GM12878 (cell line): ENCODE results near the gene ZNF25. TPM values are rescaled to one million over a fixed set of nuclear protein-coding genes. Genes with fewer than 3 reads are reported as not detected.

Experiments
- ATAC-seq: fragments of 200-7000 bp; cut with Tn5 transposase; 3 replicates; pipeline ENCODE4 v1.9.1; 2020; ENCODE audit warnings: mild to moderate bottlenecking, moderate library complexity
- BruUV-seq: library from RNA; stranded (reverse); fragments of 400-500 nt; replicated peaks from 2 replicates; lab custom pipeline; 2021; lab: Mats Ljungman, UMichigan
- CTCF ChIA-PET: fragments of 300-600 bp; sonication (Branson Sonifier 250); formaldehyde crosslinking; extraction: SDS; loops from one replicate; lab custom pipeline; 2021; ENCODE audit warnings: inconsistent platforms; lab: Yijun Ruan, JAX
- POLR2A ChIA-PET: fragments of 350-600 bp; formaldehyde crosslinking; extraction: SDS; loops from one replicate; lab custom pipeline; 2021; ENCODE audit warnings: inconsistent platforms; lab: Charles Lee
- RAD21 ChIA-PET: fragments of 300-600 bp; sonication (Branson Sonifier 250); formaldehyde crosslinking; loops from one replicate; lab custom pipeline; 2023; ENCODE audit warnings: antibody characterized with exemption; ENCODE audit not compliant: unreplicated experiment; lab: Charles Lee
- SMC1A ChIA-PET: fragments of 300-600 bp; sonication (Branson Sonifier 250); formaldehyde crosslinking; loops from one replicate; lab custom pipeline; 2023; ENCODE audit not compliant: unreplicated experiment, uncharacterized antibody; lab: Charles Lee
- DNase-seq: peaks from one replicate; pipeline ENCODE4 v3.0.0-alpha.2; 2011; ENCODE audit warnings: low read depth, low spot score
- FAIRE-seq: peaks from 3 replicates; lab custom pipeline; 2011; peaks lifted over from hg19 to GRCh38; lab: Jason Lieb, UNC
- H2AFZ ChIP-seq: 2 replicates; pipeline ENCODE4 v1.6.0; 2011; ENCODE audit warnings: low read depth, low read length, control low read depth; ENCODE audit not compliant: control insufficient read depth
- H3K27ac ChIP-seq: 2 replicates; pipeline ENCODE4 v1.5.1; 2011; ENCODE audit warnings: control low read depth; ENCODE audit not compliant: control insufficient read depth, insufficient read depth
- H3K27me3 ChIP-seq, 2 experiments: replicated peaks in 1 of 2; 2 replicates each; pipeline versions ENCODE4 v1.6.0 to v1.6.1; 2011; ENCODE audit warnings: low read length in 1 of 2; ENCODE audit not compliant: control insufficient read depth in 2 of 2, insufficient read depth in 2 of 2
- H3K36me3 ChIP-seq, 2 experiments: 2 replicates each; pipeline ENCODE4 v1.5.1; 2011; ENCODE audit warnings: low read length in 1 of 2; ENCODE audit not compliant: control insufficient read depth in 2 of 2, insufficient read depth in 2 of 2
- H3K4me1 ChIP-seq: 2 replicates; pipeline ENCODE4 v1.6.1; 2011; ENCODE audit warnings: mild to moderate bottlenecking, low read length, moderate library complexity, mixed read lengths; ENCODE audit not compliant: control insufficient read depth, insufficient read depth
- H3K4me2 ChIP-seq: 2 replicates; pipeline ENCODE4 v1.6.0; 2011; ENCODE audit warnings: control low read depth; ENCODE audit not compliant: control insufficient read depth, insufficient read depth
- H3K4me3 ChIP-seq: fragments of 200-600 bp; sonication (generic); 2 replicates; pipeline ENCODE4 v1.5.1; 2016
- H3K79me2 ChIP-seq: 2 replicates; pipeline ENCODE4 v1.6.0; 2011; ENCODE audit warnings: low read length; ENCODE audit not compliant: control insufficient read depth, insufficient read depth
- H3K9ac ChIP-seq: 2 replicates; pipeline ENCODE4 v1.8.0; 2011; ENCODE audit warnings: low read length, control low read depth, mixed read lengths; ENCODE audit not compliant: control insufficient read depth, insufficient read depth
- H3K9me3 ChIP-seq: replicated peaks from 3 replicates; pipeline ENCODE4 v1.5.1; 2011; ENCODE audit warnings: mild to moderate bottlenecking, low read length; ENCODE audit not compliant: control insufficient read depth, insufficient read depth
- H4K20me1 ChIP-seq: 2 replicates; pipeline ENCODE4 v1.6.0; 2011; ENCODE audit not compliant: control insufficient read depth, insufficient read depth
- CBX5 ChIP-seq: sonication (generic); IDR thresholded peaks from 2 replicates; pipeline ENCODE4 v1.6.1; 2016; ENCODE audit warnings: low read depth, moderate library complexity, mild to moderate bottlenecking, inconsistent platforms
- CTCF ChIP-seq, 3 experiments: IDR thresholded peaks in 2 of 3; conservative IDR thresholded peaks in 1 of 3; 2 replicates each; pipeline ENCODE4 v1.5.1; 2011; ENCODE audit warnings: low read depth in 3 of 3, low read length in 3 of 3, mild to moderate bottlenecking in 3 of 3, control low read depth in 2 of 3, moderate library complexity in 2 of 3, inconsistent platforms in 1 of 3, mixed read lengths in 1 of 3; ENCODE audit not compliant: control insufficient read depth in 2 of 3, insufficient read depth in 1 of 3; ENCODE audit errors: extremely low read depth in 1 of 3
- LARP7 ChIP-seq: fragments of 450-650 bp; IDR thresholded peaks from 2 replicates; pipeline ENCODE4 v1.6.1; 2017; ENCODE audit warnings: mild to moderate bottlenecking
- PBX3 ChIP-seq: IDR thresholded peaks from 2 replicates; pipeline ENCODE4 v1.6.1; 2011; ENCODE audit warnings: mild to moderate bottlenecking, low read depth, low read length, moderate library complexity; ENCODE audit not compliant: insufficient replicate concordance
- PRDM15 ChIP-seq: fragments of 450-650 bp; formaldehyde crosslinking; IDR thresholded peaks from 2 replicates; pipeline ENCODE4 v1.4.0; 2020; ENCODE audit warnings: mild to moderate bottlenecking, moderate library complexity
- RELB ChIP-seq: fragments of 450-650 bp; IDR thresholded peaks from 2 replicates; pipeline ENCODE4 v1.6.1; 2017; ENCODE audit warnings: low read depth, mild to moderate bottlenecking, moderate library complexity
- REST ChIP-seq: IDR thresholded peaks from 2 replicates; pipeline ENCODE4 v1.6.1; 2012; ENCODE audit warnings: mild to moderate bottlenecking, low read depth, low read length
- WGBS: methylation state at CpG from one replicate; pipeline ENCODE4 v1.1.6; 2016; ENCODE audit warnings: low lambda C conversion rate; ENCODE audit not compliant: insufficient replicate concordance, insufficient coverage; ENCODE audit errors: missing lambda C conversion rate; 5-methylcytosine and 5-hydroxymethylcytosine counted together
- in situ Hi-C: fragments of 300-500 bp; cut with MboI; formaldehyde crosslinking; loops from 9 replicates; pipeline ENCODE4 v1.14.3; 2018; ENCODE audit warnings: mixed read lengths
- intact Hi-C: fragments of 100-400 bp; cut with micrococcal nuclease; formaldehyde crosslinking; loops from one replicate; pipeline ENCODE4 v1.14.2; 2022; ENCODE audit not compliant: unreplicated experiment
- polyA plus RNA-seq, 11 experiments: library from polyadenylated mRNA; depleted of rRNA in 4 of 11; unstranded in 6 of 11; stranded (reverse) in 5 of 11; fragments of >200 nt; fragmentation: Nextera tagmentation in 4 of 11; fragmentation: Illumina TruSeq in 1 of 11; extraction: Ambion mirVana in 4 of 11; extraction: Trizol in 1 of 11; gene quantifications; 1 replicate in 1 of 11; 2 replicates in 10 of 11; pipeline versions ENCODE4 v1.2.1 to v1.2.3, GENCODE V29; 2011 to 2016; ENCODE audit warnings: inconsistent platforms in 2 of 11, missing spikeins in 2 of 11, low read depth in 1 of 11
- total RNA-seq, 4 experiments: library from RNA; depleted of rRNA in 3 of 4; stranded (reverse); fragments of >200 nt in 3 of 4; fragmentation: Illumina TruSeq in 1 of 4; extraction: Trizol in 1 of 4; gene quantifications; 2 replicates each; pipeline versions ENCODE4 v1.2.1 to v1.2.3, GENCODE V29; 2013 to 2021

ZNF25 gene
- total and polyA plus RNA-seq, 10 of the 15 experiments (the other 5 are each of a cell fraction or from before 2014, with no cell fraction given) = 1.0 to 6.8 (median 3.2) TPM

- TF ChIP-seq PRDM15 = no peak
- peak; percentile 38; the same call in 1 of the 2 replicates for TF ChIP-seq CBX5
These were observed 33.9 kb upstream of the ZNF25 start, which contains the start of gene ZNF33A (continued) for GRCh38 chr10:38010119-38010903.

- BruUV-seq = no TSS peak
- ChIA-PET CTCF (interaction anchor here (0.9 kb wide), 1 partner anchor 31 kb away, joined by 4 read pairs; no protein-coding TSS in a partner anchor), POLR2A (no interaction called here), RAD21 (no interaction called here), SMC1A (no interaction called here)
- Histone ChIP-seq H3K4me2 (no peak overlapping the region), H4K20me1 (no peaks in the 10 kb centered on the region), H3K9ac (no peak overlapping the region), H2AFZ (no peak overlapping the region), H3K79me2 (peaks cover 12% of the 10 kb centered on the region), H3K27me3 (no peaks in the 10 kb centered on the region), H3K36me3 (no peaks in the 10 kb centered on the region), H3K4me1 (no peaks in the 10 kb centered on the region), H3K4me3 (no peak overlapping the region), H3K9me3 (no peaks in the 10 kb centered on the region; the same call in 2 of the 3 replicates), H3K27ac (no peak overlapping the region)
- WGBS = 67% methylated on average over 3 of the region's 3 CpGs
- intact Hi-C loops (no loop called here), in situ Hi-C loops (no loop called here)
- FAIRE-seq = no peak
- no peak for DNase-seq
- no peak for ATAC-seq
- no peak for TF ChIP-seq RELB
- TF ChIP-seq CTCF (IDR thresholded peaks at IDR 0.05 in 2 of 3, conservative IDR thresholded peaks at IDR 0.05 in 1 of 3; ENCODE audit: control insufficient read depth in 2 of 3, extremely low read depth in 1 of 3, insufficient read depth in 1 of 3, low read depth in 3 of 3, low read length in 3 of 3) = no peak
- no peak for TF ChIP-seq PBX3
- TF ChIP-seq REST = no peak
- no peak for TF ChIP-seq LARP7
These were observed 31.5 kb upstream of the ZNF25 start for GRCh38 chr10:38007991-38008390.
